Activated CD8-positive, alpha-beta memory T cell treated with anti-CD3 and anti-CD28 coated beads for 1 hour (primary cell): Measurements from ENCODE around the gene BPGM.
A peak's percentile ranks its signal among the peaks of the same experiment; 100 is the strongest.
"Not testable (repeated sequence)": the region's sequence is repeated elsewhere in the genome, so short reads cannot be mapped to it uniquely, and the experiment has no call there.

ENCODE experiments used
- DNase-seq, 2 donors: peaks; one replicate each; pipeline ENCODE4 v3.0.0-alpha.2; 2020; ENCODE audit warnings: low read depth in 1 of 2; ENCODE audit errors: extremely low read depth in 1 of 2

Gene BPGM

GRCh38 chr7:134662166-134662870 lies 15.7 kb downstream of the BPGM start:
- DNase-seq: no peak

- no peak for DNase-seq
Observed at GRCh38 chr7:134662871-134663205, 16.2 kb downstream of the BPGM start.

- DNase-seq: not testable (repeated sequence)
Observed at GRCh38 chr7:134665045-134665444, 18.4 kb downstream of the BPGM start.

GRCh38 chr7:134667899-134668298 lies 21.2 kb downstream of the BPGM start:
- DNase-seq: no peak

- DNase-seq: no peak
Observed at GRCh38 chr7:134669388-134669787, 22.7 kb downstream of the BPGM start.

- DNase-seq: peak; percentile 49 to 74
Observed at GRCh38 chr7:134669845-134670373, 23.3 kb downstream of the BPGM start.

- DNase-seq: no peak
Observed at GRCh38 chr7:134671609-134672008, 25.0 kb downstream of the BPGM start.

GRCh38 chr7:134674424-134674823 lies 27.8 kb downstream of the BPGM start:
- DNase-seq: no peak

- no peak for DNase-seq
Observed at GRCh38 chr7:134676743-134677142, 30.1 kb downstream of the BPGM start.

- no peak for DNase-seq
Observed at GRCh38 chr7:134678115-134678514, 31.5 kb downstream of the BPGM start.

GRCh38 chr7:134679006-134679405 lies 32.4 kb downstream of the BPGM start:
- no peak for DNase-seq

- no peak for DNase-seq
Observed at GRCh38 chr7:134684165-134684564, 37.5 kb downstream of the BPGM start.

GRCh38 chr7:134685250-134685649 lies 38.6 kb downstream of the BPGM start:
- no peak for DNase-seq

GRCh38 chr7:134686786-134687185 lies 40.1 kb downstream of the BPGM start:
- DNase-seq: no peak

GRCh38 chr7:134689550-134689949 lies 42.9 kb downstream of the BPGM start:
- not testable (repeated sequence) for DNase-seq

GRCh38 chr7:134690016-134690415 lies 43.4 kb downstream of the BPGM start:
- no peak for DNase-seq

GRCh38 chr7:134690614-134691504 lies 44.2 kb downstream of the BPGM start:
- no peak for DNase-seq

- DNase-seq: no peak
Observed at GRCh38 chr7:134691546-134692343, 45.1 kb downstream of the BPGM start.

- no peak for DNase-seq
Observed at GRCh38 chr7:134692344-134692705, 45.7 kb downstream of the BPGM start.

GRCh38 chr7:134693256-134693655 lies 46.6 kb downstream of the BPGM start:
- no peak for DNase-seq

- DNase-seq: no peak
Observed at GRCh38 chr7:134694299-134694698, 47.6 kb downstream of the BPGM start.
